ENCODE results near the gene ANO8. TPM values are rescaled to one million over a fixed set of nuclear protein-coding genes. Genes with fewer than 3 reads are reported as not detected.

Gene ANO8
- total RNA-seq = 1 to 10 TPM; 4.2 to 5.2 TPM

GRCh38 chr19:17334414-17335409, at the start of gene ANO8:
TSS of gene ANO8 (minus strand) at chr19:17334855. CDS start at chr19:17334670, 185 bp downstream.
- Histone ChIP-seq H3K4me1 (peaks cover 0 to 41% of the 10 kb centered on the region in 2 donors), H3K36me3 (no peaks in the 10 kb centered on the region), H3K9me3 (no peaks in the 10 kb centered on the region), H3K27ac (peak within 1 kb of the TSS; percentile 56 to 64), H3K27me3 (no peaks in the 10 kb centered on the region), H3K4me3 (peak within 1 kb of the TSS; percentile 67 to 71)
- DNase-seq (ENCODE audit: low spot score) = peak; percentile 93
- no peak for TF ChIP-seq CTCF (IDR thresholded peaks at IDR 0.05)

GRCh38 chr19:17380426-17381138, 45.9 kb upstream of the ANO8 start:
- Histone ChIP-seq H3K27me3 (no peaks in the 10 kb centered on the region), H3K4me3 (no peak overlapping the region), H3K27ac (no peak overlapping the region), H3K36me3 (no peaks in the 10 kb centered on the region), H3K9me3 (no peaks in the 10 kb centered on the region), H3K4me1 (peaks cover 0 to 16% of the 10 kb centered on the region in 2 donors)
- no peak for DNase-seq (ENCODE audit: low spot score)
- TF ChIP-seq CTCF (IDR thresholded peaks at IDR 0.05) = no peak

GRCh38 chr19:17379221-17379631, 44.6 kb upstream of the ANO8 start:
- Histone ChIP-seq H3K36me3 (no peaks in the 10 kb centered on the region), H3K4me1 (peaks cover 0 to 15% of the 10 kb centered on the region in 2 donors), H3K4me3 (no peak overlapping the region), H3K9me3 (no peaks in the 10 kb centered on the region), H3K27ac (no peak overlapping the region), H3K27me3 (no peaks in the 10 kb centered on the region)
- TF ChIP-seq CTCF (IDR thresholded peaks at IDR 0.05) = no peak
- no peak for DNase-seq (ENCODE audit: low spot score)

GRCh38 chr19:17378271-17378670, 43.6 kb upstream of the ANO8 start:
- peaks cover 0 to 15% of the 10 kb centered on the region in 2 donors for H3K4me1 ChIP-seq
- TF ChIP-seq CTCF (IDR thresholded peaks at IDR 0.05) = no peak
- H3K4me3 ChIP-seq = no peak overlapping the region
- H3K27me3 ChIP-seq = no peaks in the 10 kb centered on the region
- no peak for DNase-seq (ENCODE audit: low spot score)
- H3K36me3 ChIP-seq = no peaks in the 10 kb centered on the region
- no peak overlapping the region for H3K27ac ChIP-seq
- no peaks in the 10 kb centered on the region for H3K9me3 ChIP-seq

- Histone ChIP-seq H3K4me1 (peaks cover 0 to 5% of the 10 kb centered on the region in 2 donors), H3K36me3 (no peaks in the 10 kb centered on the region), H3K9me3 (no peaks in the 10 kb centered on the region), H3K27ac (no peak within 1 kb of the TSS), H3K4me3 (peak within 1 kb of the TSS in 1 of 2 donors; percentile 27), H3K27me3 (no peaks in the 10 kb centered on the region)
- peak; percentile 75 for DNase-seq (ENCODE audit: low spot score)
- no peak for TF ChIP-seq CTCF (IDR thresholded peaks at IDR 0.05)
These were observed 42.4 kb upstream of the ANO8 start, which contains the start of gene PLVAP for GRCh38 chr19:17376935-17377600. TSS of gene PLVAP (minus strand) at chr19:17377342. CDS start at chr19:17377288, 54 bp downstream.

Data from right atrium auricular region (tissue), 2 donors.